ENCODE data around the gene MRTFA.

- TF ChIP-seq POLR2A (IDR thresholded peaks at IDR 0.05) (no peak), CTCF (IDR thresholded peaks at IDR 0.05) (no peak), EP300 (IDR thresholded peaks at IDR 0.05) (no peak)
Measured at GRCh38 chr22:40624770-40625169, 11.7 kb downstream of the MRTFA start.
